ENCODE measurements around the gene GCKR.

Gene GCKR

GRCh38 chr2:27496357-27497287 lies at the start of gene GCKR:
GCKR (plus strand) TSS chr2:27496839; CDS start chr2:27496905, 66 bp downstream.
- DNase-seq, result no peak

GRCh38 chr2:27448381-27448780 lies 48.3 kb upstream of the GCKR start:
- no peak for DNase-seq

GRCh38 chr2:27451095-27451494 lies 45.5 kb upstream of the GCKR start:
- DNase-seq, result no peak

- DNase-seq, result no peak
Measured at GRCh38 chr2:27453968-27454367, 42.7 kb upstream of the GCKR start.

GRCh38 chr2:27461118-27461517 lies 35.5 kb upstream of the GCKR start:
- DNase-seq, result no peak

GRCh38 chr2:27464443-27464842 lies 32.2 kb upstream of the GCKR start:
- no peak for DNase-seq

GRCh38 chr2:27471961-27472360 lies 24.7 kb upstream of the GCKR start:
- DNase-seq, result no peak

- DNase-seq, result no peak
Measured at GRCh38 chr2:27485496-27485895, 11.1 kb upstream of the GCKR start.

- no peak for DNase-seq
Measured at GRCh38 chr2:27489118-27489497, 7.5 kb upstream of the GCKR start.

- peak; percentile 99 for DNase-seq
Measured at GRCh38 chr2:27489498-27490397, 6.9 kb upstream of the GCKR start, which contains the start of gene IFT172. IFT172 (minus strand) TSS chr2:27489743; CDS start chr2:27489653, 90 bp downstream.

GRCh38 chr2:27492557-27492956 lies 4.1 kb upstream of the GCKR start:
- no peak for DNase-seq

- no peak for DNase-seq
Measured at GRCh38 chr2:27493948-27494283, 2.7 kb upstream of the GCKR start.

GRCh38 chr2:27494284-27494943 lies 2.2 kb upstream of the GCKR start:
- no peak for DNase-seq

GRCh38 chr2:27494944-27495554 lies 1.6 kb upstream of the GCKR start, which contains the start of gene FNDC4:
FNDC4 (minus strand) TSS chr2:27495200; CDS start chr2:27494679, 521 bp downstream.
- no peak for DNase-seq

- no peak for DNase-seq
Measured at GRCh38 chr2:27495840-27496356, 741 bp upstream of the GCKR start.

GRCh38 chr2:27497288-27497627 lies 619 bp downstream of the GCKR start:
- no peak for DNase-seq

- DNase-seq, result no peak
Measured at GRCh38 chr2:27498975-27499374, 2.3 kb downstream of the GCKR start.

- DNase-seq, result no peak
Measured at GRCh38 chr2:27501042-27501441, 4.4 kb downstream of the GCKR start.

GRCh38 chr2:27502142-27502541 lies 5.5 kb downstream of the GCKR start:
- DNase-seq, result no peak

GRCh38 chr2:27506587-27506986 lies 9.9 kb downstream of the GCKR start:
- DNase-seq, result no peak

GRCh38 chr2:27507293-27507692 lies 10.7 kb downstream of the GCKR start:
- DNase-seq, result no peak

GRCh38 chr2:27509326-27509725 lies 12.7 kb downstream of the GCKR start:
- no peak for DNase-seq

All from SIG-M5 (cell line).